Mesothelial cell of epicardium (in vitro differentiated cells): ENCODE results near the gene C1GALT1. TPM values are rescaled to one million over a fixed set of nuclear protein-coding genes. Genes with fewer than 3 reads are reported as not detected.
"Not testable (repeated sequence)": the region's sequence is repeated elsewhere in the genome, so short reads cannot be mapped to it uniquely, and the experiment has no call there.

ENCODE experiments used
- DNase-seq, 2 experiments: peaks; one replicate each; pipeline ENCODE4 v3.0.0; 2021; ENCODE audit warnings: low spot score in 2 of 2; ENCODE audit not compliant: unreplicated experiment in 2 of 2
- H3K27ac Mint-ChIP-seq: 2 replicates; pipeline ENCODE4 v1.8.0; 2021; ENCODE audit warnings: mixed read lengths
- H3K27me3 Mint-ChIP-seq: 2 replicates; pipeline ENCODE4 v1.8.0; 2021; ENCODE audit warnings: low read depth, mixed read lengths
- H3K36me3 Mint-ChIP-seq: 2 replicates; pipeline ENCODE4 v1.8.0; 2021; ENCODE audit warnings: mixed read lengths
- H3K4me1 Mint-ChIP-seq: 2 replicates; pipeline ENCODE4 v1.8.0; 2021; ENCODE audit warnings: mixed read lengths
- H3K4me3 Mint-ChIP-seq: 2 replicates; pipeline ENCODE4 v1.8.0; 2021; ENCODE audit warnings: mild to moderate bottlenecking, moderate library complexity, mixed read lengths
- H3K9me3 Mint-ChIP-seq: 2 replicates; pipeline ENCODE4 v1.8.0; 2021; ENCODE audit warnings: mixed read lengths
- CTCF ChIP-seq: fragments of 200-600 bp; sonication (generic); IDR thresholded peaks from one replicate; pipeline ENCODE4 v1.5.0; 2021; ENCODE audit warnings: antibody characterized with exemption; ENCODE audit not compliant: unreplicated experiment
- total RNA-seq: library from RNA; stranded (reverse); gene quantifications from 3 replicates; pipeline ENCODE4 v1.2.1, GENCODE V29; 2021

Gene C1GALT1
- total RNA-seq, result 32.7 to 36.9 TPM (median 36.8 TPM) in 3 replicates

GRCh38 chr7:7182156-7183060 lies at the start of gene C1GALT1:
TSS of gene C1GALT1 (plus strand) at chr7:7182544. CDS start at chr7:7234320, 51,776 bp downstream.
- Mint-ChIP-seq H3K4me1 (peaks cover 42% of the 10 kb centered on the region), H3K27me3 (no peaks in the 10 kb centered on the region), H3K36me3 (no peaks in the 10 kb centered on the region), H3K9me3 (no peaks in the 10 kb centered on the region), H3K4me3 (peak within 1 kb of the TSS; percentile 92), H3K27ac (peak within 1 kb of the TSS; percentile 100)
- DNase-seq, result peak; percentile 94 to 96
- TF ChIP-seq CTCF, result peak; percentile 26

GRCh38 chr7:7134046-7134445 lies 48.3 kb upstream of the C1GALT1 start:
- no peaks in the 10 kb centered on the region for H3K27me3 Mint-ChIP-seq
- peaks cover 13% of the 10 kb centered on the region for H3K4me1 Mint-ChIP-seq
- DNase-seq, result no peak
- H3K36me3 Mint-ChIP-seq, result no peaks in the 10 kb centered on the region
- no peak overlapping the region for H3K27ac Mint-ChIP-seq
- peaks cover 3% of the 10 kb centered on the region for H3K9me3 Mint-ChIP-seq
- TF ChIP-seq CTCF, result no peak
- H3K4me3 Mint-ChIP-seq, result no peak overlapping the region

GRCh38 chr7:7135074-7135473 lies 47.3 kb upstream of the C1GALT1 start:
- no peaks in the 10 kb centered on the region for H3K36me3 Mint-ChIP-seq
- no peaks in the 10 kb centered on the region for H3K27me3 Mint-ChIP-seq
- H3K9me3 Mint-ChIP-seq, result peaks cover 3% of the 10 kb centered on the region
- H3K4me3 Mint-ChIP-seq, result no peak overlapping the region
- H3K27ac Mint-ChIP-seq, result no peak overlapping the region
- TF ChIP-seq CTCF, result no peak
- no peak for DNase-seq
- H3K4me1 Mint-ChIP-seq, result peaks cover 13% of the 10 kb centered on the region

DNA sequence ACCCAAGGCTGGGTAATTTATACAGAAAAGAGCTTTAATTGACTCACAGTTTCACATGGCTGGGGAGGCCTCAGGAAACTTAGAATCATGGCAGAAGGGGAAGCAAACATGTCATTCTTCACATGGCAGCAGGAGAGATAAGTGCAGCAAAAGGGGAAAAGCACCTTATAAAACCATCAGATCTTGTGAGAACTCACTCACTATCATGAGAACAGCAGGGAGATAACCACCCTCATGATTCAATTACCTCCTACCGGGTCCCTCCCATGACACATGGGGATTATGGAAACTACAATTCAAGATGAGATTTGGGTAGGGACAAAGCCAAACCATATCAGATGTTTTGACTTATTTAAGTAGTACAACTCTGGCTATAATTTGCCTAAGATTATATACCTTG lies 46.4 kb upstream of the C1GALT1 start:
- not testable (repeated sequence) for H3K27me3 Mint-ChIP-seq, DNase-seq, H3K36me3 Mint-ChIP-seq, H3K9me3 Mint-ChIP-seq, H3K4me3 Mint-ChIP-seq
- Mint-ChIP-seq H3K4me1 (peaks cover 13% of the 10 kb centered on the region), H3K27ac (peak overlapping the region; percentile 62)

- Mint-ChIP-seq H3K27ac (peak overlapping the region; percentile 63), H3K9me3 (peaks cover 7% of the 10 kb centered on the region), H3K27me3 (no peaks in the 10 kb centered on the region), H3K36me3 (no peaks in the 10 kb centered on the region), H3K4me3 (no peak overlapping the region), H3K4me1 (peaks cover 13% of the 10 kb centered on the region)
- TF ChIP-seq CTCF, result no peak
- DNase-seq, result no peak
Observed at GRCh38 chr7:7136466-7137381, 45.6 kb upstream of the C1GALT1 start.
